ENCODE results near the gene DLG2.

- no peak for TF ChIP-seq CTCF (conservative IDR thresholded peaks at IDR 0.05; ENCODE audit: low read length)
- no peak for TF ChIP-seq EZH2phosphoT487 (IDR thresholded peaks at IDR 0.05; ENCODE audit: borderline replicate concordance, low read depth, low read length)
These were observed 1462.4 kb downstream of the DLG2 start for GRCh38 chr11:84164728-84165127.
